IPS DF 4.7 (cell line): ENCODE results near the gene TMEM123.

Experiments
- DNase-seq: peaks from one replicate; pipeline ENCODE4 v3.0.0-alpha.2; 2013; ENCODE audit warnings: low spot score; ENCODE audit errors: extremely low read depth

Gene TMEM123

DNA sequence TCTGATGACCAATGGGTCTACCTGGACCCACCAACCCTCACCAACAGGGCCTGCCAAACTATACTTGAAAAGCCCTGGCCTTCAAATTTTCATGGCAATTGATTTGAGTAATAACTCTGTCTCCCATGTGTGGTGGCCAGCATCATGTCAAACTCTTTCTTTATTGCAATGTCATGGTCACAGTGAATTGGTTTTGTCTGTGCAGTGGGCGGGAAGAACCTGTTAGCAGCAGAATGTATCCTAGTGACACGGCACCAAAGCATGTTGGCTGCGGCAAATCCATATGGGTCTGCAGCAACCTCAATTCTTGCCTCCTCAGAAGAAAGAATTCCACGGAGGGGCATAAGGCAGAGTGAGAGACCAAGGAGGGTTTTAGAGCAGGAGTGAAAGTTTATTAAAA, 19.6 kb upstream of the TMEM123 start:
- no peak for DNase-seq

DNA sequence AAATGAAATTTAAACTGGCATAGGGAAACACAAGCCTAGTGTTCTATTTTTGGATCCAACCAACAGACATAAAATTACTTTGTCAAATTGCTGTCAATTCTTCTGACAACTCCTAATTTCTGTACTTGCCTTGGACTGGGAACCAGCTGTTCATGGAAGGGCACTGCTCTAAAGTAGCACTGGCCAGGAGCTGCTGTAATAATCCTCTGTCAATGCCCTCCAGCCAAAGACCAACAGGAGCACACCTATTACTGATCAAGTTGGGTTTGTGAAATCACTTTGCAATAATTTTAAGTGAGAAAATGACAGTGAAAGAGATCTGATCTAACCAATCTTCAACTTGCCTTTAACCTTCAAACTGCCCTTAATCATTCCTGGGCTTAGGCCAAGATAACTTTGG, 18.9 kb upstream of the TMEM123 start:
- no peak for DNase-seq

DNA sequence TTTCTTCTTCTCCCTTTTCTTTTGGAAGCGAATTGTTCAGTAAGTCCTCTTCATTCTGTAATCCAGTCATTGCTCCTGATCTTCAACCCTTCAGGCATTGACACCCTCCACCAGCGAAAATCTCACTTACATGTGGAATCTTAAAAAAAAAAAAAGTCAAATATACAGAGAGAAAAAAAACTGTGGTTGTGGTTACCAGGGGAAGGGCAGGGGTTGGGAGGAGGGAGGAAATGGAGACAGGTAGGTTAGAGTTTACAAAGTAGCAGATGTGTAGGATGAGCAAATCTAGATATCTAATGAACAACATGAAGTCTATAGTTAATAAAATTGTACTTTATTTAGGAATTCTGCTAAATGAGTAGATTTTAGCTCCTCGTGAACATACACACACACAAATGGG, 17.7 kb upstream of the TMEM123 start:
- no peak for DNase-seq

DNA sequence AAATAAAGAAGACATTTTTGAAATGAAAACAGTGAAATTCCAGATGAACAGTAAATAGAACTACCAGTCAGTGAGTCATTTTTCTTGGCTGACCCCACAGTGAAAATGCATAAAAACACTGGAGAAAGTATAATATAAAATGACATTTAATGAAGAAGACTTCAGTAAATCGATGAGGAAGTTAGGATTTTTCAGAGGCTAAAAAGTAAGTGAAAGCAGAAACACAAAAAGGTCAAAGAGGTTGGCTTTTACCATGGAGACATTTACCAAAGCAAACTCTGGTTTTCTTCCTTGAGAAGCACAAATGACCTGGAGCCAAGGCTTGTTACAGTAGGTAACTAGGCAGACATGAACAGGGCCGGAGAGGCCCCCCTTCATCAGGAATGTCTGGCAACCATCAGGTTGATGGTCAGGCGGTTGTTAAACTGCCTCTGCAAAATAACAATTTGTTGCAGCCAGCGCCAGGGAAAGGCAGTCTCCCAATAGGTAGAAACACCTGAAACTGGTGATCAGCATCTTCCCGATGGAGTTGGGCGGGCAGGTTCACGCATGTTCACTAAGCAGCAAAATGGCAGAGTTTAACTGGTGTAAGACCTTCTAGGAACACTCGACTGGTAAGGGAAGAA, 16.7 kb upstream of the TMEM123 start:
- DNase-seq, result no peak

DNA sequence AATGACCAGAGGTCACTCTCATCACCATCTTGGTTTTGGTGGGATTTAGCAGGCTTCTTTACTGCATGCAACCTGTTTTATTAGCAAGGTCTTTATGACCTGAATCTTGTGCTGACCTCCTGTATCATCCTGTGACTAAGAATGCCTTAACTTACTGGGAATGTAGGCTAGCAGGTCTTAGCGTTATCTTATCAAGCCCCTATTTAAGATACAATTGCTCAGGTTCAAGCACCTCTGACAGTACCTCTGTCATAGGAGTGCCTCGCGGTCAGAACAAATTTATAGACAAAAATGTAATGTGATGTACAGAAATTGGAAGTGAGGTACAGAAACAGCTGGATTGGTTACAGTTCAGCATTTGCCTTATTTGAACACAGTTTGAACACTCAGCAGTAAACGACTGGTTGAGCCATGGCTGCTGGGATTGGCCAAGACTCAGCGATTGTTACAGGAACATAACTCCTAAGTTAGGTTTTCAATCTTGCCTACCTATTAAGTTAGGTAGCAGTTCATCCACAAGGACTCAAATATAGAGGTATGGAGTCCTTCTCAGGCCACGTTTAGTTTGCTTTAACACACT, 16.1 kb upstream of the TMEM123 start:
- no peak for DNase-seq

DNA sequence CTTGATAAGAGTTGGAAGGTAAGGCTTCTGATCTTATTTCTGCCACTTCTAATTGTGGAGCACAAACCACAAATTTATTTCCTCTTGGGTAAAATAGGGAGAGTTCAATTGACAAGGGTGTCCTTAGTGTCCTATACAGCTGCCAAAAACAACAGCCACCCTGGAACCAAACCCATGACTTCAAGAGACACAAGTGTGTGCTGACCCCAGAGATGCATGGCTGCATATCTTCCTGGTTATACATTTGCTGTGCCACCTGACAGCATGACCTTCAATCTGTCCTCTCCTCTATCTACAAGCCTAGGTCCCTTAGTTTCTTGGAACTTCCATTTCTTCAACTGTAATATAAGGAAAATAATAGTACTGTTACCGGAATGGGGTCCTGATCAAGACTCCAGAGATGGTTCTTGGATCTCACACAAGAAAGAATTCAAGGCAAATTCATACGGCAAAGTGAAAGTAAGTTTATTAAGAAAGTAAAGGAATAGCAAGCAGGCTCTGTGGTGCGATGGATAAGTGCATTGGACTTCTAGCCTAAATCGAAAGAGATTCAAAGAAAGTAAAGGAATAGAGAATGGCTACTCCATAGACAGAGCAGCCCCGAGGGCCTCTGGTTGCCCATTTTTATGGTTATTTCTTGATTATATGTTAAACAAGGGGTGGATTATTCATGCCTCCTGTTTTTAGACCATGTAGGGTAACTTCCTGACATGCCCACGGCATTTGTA, 15.5 kb upstream of the TMEM123 start:
- DNase-seq, result no peak

DNA sequence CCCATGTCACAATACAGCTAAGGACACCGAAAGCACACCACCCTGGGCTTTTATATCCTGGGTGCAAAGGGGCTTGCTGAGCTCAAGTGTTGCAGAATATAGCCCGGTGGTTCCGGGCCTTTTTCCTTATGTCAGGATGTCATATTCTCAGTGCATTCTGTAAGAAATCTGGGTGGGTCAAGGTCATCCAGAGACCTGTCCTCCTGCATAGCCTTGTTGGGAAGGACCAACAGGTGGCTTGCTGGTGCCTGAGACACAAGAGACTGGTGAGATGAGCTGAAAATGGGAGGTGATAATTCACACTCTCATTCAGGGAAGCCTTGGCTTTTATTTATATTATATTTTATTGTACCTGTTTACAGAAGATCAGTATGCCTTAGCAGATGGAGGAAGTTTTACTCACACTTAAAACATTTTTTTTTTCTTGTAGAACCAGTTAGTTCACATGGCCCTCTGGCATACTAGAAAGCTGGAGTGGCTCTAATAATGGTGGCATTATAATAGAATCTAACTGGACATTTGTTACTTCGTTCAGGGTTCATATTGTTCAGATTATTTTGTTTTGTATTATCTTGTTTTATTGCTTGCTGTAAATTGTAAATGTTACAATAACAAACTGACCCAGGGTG, 14.6 kb upstream of the TMEM123 start:
- no peak for DNase-seq

DNA sequence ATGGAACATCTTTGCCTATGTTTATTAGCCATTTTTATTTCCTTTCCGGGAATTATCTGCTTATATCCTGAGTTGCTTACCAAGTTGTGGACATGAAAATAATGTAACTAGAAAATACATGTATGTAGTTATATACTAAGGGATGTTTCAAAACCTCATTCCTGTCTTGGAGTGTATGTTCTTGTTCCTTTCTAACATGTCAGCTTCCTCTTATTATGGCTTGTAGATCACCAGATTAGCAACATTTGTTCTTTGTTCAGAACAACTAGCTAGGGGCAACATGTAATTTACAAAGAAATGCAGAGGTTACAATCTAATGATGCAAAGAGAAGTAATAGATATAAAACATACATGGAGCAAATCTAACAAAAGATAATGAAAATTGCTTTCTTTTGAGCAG, 13.1 kb upstream of the TMEM123 start:
- DNase-seq, result no peak

DNA sequence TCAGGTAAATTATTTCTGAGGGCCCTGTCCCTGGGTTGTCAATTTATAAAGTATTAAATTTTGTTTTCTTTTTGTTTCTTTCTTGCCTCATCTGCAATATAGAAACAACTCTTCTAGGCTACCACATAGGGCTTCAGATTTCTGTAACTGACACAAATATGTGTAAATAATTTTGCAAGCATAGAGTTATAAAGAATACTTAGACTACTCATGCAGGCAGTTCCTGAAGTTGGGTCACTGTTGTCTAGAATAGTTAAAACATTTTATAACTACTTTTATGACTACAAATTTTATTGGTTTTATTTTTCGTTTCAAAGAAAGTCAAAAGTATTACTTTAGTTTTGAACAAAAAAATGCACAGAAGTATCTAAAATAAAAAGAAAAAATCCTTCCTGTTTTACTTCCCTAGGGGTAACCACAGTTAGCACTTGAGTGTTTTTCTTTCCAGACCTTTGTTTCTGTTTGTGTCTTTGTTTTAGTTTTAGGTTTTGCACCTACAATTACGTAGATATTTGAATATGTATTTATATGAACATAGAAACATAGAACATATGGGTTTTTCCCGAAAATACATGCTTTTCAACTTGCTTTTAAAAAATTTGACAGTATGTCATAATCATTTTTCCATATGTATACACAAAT, 12.4 kb upstream of the TMEM123 start:
- no peak for DNase-seq

DNA sequence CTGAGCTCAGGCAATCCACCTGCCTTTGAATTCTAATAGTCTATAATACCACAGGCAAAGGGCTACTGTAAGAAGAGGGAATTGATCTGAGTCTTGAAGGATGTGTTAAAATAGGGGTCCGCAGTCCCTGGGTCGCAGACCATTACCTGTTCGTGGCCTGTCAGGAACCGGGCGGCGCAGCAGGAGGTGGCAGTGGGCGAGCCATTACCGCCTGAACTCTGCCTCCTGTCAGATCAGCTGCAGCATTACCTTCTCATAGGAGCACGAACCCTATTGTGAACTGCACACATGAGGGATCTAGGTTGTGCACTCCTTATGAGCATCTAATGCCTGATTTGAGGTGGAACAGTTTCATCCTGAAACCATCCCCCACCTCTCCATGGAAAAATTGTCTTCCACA, 11.5 kb upstream of the TMEM123 start:
- no peak for DNase-seq

DNA sequence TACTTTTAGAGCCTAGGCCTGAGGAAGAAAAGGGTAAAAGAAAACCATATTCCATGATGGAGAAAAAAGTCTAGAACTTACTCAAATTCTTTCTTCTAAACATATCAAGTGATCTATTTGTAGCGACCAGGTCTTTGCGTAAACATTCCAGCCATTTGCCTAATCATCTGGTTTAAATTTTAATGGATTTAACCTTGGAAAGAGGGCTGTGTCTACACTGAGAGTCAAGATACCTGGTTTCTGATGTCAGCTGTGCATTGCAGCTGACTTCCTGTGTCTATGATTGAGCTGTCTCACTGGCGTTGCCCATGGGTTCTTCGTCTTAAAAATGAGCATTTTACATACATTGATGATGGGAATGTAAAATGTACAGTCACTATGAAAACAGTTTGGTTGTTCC, 10.0 kb upstream of the TMEM123 start:
- no peak for DNase-seq

DNA sequence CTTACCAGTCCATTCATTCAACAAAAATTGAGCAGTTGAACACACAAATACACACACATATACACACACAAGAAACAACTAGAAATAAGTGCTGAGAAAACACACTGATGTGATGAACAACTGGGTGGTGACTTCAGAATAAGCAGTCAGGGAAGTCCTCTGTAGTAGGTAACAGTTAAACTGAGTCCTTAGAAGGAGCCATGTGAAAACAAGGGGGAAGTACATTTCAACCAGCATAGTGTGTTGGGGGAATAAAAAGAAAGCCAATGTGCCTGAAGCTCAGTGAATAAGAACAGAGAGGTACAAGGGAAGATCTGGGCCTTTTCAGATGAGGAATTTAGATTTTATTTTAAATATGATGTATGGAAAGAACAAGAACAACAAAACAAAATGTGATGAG, 6.8 kb upstream of the TMEM123 start:
- no peak for DNase-seq

DNA sequence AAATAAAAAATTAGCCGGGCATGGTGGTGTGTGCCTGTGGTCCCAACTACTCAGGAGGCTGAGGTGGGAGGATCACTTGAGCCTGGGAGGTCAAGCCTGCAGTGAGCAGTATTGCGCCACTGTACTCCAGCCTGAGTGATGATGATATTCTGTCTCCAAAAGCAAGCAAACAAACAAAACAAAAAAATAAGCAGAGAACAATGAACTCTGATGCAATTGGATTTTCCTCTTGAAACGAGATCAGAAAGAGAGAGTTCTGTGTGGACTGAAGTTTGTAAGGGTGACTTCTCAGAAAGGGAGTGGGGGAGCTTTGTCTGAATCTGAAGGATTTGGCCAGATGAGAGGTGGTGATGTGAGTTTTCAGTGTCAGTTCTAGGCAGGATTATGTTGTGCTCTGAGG, 6.0 kb upstream of the TMEM123 start:
- no peak for DNase-seq

DNA sequence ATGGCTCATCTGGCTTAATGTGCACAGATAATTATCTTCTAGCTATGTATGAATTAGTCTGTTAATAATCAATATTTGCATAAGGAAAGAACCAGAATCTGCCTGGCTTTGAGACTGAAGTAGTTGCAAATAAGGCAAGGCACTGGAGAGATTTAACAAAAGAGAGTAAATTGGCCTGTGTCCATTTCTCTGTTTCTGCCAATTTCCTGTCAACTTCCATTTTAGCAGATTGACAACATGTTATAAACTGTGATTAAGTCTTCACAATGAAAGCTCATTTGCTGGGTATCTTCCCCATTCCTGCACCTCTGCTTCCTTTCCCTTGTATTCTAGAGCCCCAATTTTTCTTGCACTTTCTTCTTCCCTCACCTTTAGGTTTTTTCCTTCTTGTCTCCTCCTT, 5.3 kb upstream of the TMEM123 start:
- no peak for DNase-seq

DNA sequence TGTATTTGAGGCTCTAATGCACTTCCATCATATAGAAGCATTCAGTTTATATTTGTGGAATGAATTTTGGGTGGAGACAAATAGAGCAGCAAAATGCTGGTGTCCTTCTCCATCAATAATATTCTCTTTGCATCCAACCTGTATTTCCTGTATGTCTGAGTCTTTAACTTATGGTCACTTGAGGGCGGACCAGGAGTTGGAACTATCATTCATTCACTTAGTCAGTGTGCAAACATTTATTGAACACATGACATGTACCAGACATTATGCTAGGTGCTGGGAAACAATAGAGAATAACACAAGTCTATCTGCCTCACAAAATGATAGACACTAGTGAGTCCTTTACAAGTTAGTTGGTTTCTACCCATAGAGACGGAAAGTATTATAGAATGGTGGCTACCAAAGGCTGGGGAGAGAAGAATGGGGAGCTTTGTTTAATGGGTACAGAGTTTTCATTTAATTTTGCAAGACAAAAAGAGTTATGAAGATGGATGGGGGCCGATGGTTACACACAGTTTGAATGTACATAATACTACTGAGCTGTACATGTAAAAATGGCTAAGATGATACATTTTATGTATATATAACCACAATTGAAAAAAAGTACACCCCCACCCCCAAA, 4.6 kb upstream of the TMEM123 start:
- DNase-seq, result no peak

DNA sequence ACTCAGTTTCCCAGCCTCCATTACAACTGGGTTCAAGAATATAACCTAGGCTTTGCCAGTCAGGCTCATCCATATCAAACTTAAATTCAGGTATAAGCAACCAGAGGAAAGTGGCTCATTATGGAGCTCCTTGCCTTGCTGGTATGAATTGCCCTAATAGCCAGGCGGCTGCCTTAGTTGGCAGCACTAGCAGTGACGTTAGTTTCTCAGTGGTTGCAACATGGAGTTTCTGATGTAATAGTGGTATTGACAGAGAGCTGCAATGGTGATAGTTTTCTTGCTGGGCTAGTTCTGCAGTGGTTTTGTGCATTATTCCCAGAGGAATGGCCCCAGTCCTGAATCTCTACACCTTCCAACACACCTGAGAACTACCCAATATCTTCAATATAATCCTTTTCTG, 3.8 kb upstream of the TMEM123 start:
- DNase-seq, result no peak

DNA sequence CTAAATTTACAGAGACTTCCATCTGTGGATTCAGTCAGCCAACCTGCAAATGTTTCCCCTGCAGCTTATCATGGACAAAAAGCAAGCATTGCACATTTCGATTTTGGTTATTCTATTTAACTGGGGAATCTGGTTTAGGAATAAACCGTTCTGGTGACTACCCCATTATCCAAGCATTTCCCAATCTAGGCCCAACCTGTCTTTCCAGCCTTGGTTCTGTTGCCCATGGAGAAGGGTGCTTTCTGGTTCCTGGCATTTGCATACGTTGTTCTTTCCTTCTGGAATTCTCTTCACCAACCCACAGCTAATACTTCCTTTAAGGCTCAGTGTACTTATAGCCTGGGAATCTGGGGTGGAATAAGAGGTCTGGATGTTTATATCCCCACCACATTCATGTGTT, 1.4 kb upstream of the TMEM123 start:
- DNase-seq, result no peak

DNA sequence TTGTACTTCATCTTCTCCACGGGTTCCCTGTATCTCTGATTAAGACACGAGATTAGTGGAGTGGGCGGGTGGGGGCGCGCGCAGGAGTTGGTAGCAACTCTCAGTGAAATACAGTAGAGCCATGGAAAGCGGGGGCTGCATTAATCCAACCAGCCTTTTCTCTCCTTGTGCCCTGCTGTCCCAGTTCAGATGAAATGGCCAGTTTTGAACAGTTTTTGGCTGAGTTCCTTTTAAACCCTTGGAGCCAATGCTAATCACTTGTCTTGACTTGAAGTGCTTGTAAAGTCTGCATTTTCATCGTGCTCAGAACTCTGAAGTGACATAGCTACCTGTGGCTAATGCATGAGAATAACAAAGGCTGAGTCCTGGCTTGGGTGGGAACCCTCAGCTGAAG, 734 bp upstream of the TMEM123 start:
- DNase-seq, result no peak

DNA sequence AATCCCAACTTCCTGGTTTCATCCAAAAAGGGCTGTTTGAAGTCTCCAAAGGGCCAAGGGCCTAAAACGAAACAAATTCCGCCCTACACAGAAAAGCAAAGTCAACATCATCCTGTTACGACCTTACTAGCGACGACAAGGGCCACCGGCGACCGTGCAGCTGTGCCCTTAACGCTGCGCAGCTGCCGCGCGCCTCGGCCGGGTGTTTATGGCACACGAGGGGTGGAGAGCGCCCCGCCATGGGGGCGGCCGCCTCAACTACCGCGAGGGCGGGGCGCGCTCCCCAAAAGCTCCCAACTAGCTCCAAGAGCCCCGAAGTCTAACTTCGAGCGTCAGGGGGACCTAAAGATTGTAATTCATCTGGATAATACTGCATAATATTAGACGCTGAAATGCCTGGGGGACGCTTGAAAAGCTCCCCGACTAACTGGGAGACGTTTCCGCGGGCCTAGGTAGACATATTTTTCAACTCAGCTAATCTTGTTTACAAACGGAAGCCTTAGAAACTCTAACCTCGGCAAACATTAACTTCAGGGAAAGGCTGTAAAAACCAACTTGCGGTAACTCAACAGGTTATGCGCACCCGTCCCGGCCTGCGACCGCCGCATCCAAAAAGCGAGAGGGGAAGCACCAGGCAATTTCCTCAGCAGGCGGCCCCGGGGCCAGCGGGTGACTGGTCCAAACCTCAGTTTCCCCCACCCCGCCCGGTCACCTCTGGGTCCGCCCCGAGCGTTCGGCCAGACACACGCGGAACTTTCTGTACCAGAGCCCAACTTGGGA, 694 bp downstream of the TMEM123 start:
- no peak for DNase-seq

DNA sequence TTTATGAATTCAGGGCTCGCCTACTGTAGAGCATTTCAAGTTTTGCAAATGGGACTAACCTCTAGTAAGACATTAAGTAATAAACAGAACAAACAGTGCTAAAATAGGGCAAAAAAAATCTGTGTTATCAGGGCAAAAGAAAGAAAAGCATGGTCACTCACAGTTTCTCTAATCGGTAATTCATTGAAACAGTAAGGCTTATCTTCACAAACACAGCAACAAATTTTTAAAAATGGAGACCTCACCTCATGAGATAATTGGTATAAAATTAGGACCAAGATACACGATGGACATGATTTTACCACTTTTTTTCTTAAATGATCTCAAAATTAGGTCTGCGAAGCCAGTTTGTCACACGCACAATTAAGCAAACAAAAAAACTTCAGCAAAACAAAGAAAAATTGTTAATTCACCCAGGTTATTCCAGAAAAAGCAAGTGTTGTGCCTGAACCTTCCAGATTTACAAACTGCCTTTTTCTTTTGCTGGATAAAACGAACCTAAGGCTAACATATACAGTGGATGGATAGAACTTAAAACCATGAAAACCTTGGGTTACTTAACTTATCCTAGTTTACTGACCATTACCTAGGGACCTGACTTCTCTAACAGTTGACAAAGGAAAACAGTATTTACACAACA, 1.4 kb downstream of the TMEM123 start:
- DNase-seq, result no peak
